DND-41 (cell line): ENCODE measurements around the gene SLAIN2.

Source experiments
- ATAC-seq: fragments of 200-7000 bp; cut with Tn5 transposase; 3 replicates; pipeline ENCODE4 v1.9.1; 2021; ENCODE audit warnings: low read depth; ENCODE audit not compliant: insufficient read depth
- DNase-seq: peaks from one replicate; pipeline ENCODE4 v3.0.0-alpha.2; 2020
- H2AFZ ChIP-seq: 2 replicates; pipeline ENCODE4 v1.6.0; 2012; ENCODE audit warnings: low read depth, low read length
- H3K27ac ChIP-seq: 2 replicates; pipeline ENCODE4 v1.5.1; 2012; ENCODE audit warnings: low read length, inconsistent platforms
- H3K27me3 ChIP-seq: fragments of 200-600 bp; sonication (generic); 2 replicates; pipeline ENCODE4 v1.6.0; 2012; ENCODE audit warnings: low read length, mild to moderate bottlenecking, inconsistent platforms; ENCODE audit not compliant: insufficient read depth, poor library complexity
- H3K36me3 ChIP-seq: 2 replicates; pipeline ENCODE4 v1.5.1; 2012; ENCODE audit warnings: low read length, inconsistent platforms; ENCODE audit not compliant: insufficient read depth
- H3K4me1 ChIP-seq: 2 replicates; pipeline ENCODE4 v1.5.1; 2012; ENCODE audit warnings: mild to moderate bottlenecking, low read length; ENCODE audit not compliant: insufficient read depth
- H3K4me2 ChIP-seq: 2 replicates; pipeline ENCODE4 v1.6.0; 2012; ENCODE audit warnings: mild to moderate bottlenecking, moderate library complexity, low read length, inconsistent platforms; ENCODE audit not compliant: insufficient read depth
- H3K4me3 ChIP-seq, 2 experiments: fragments of 200-600 bp in 1 of 2; shearing (Covaris generic) in 1 of 2; 2 replicates each; pipeline ENCODE4 v1.5.1; 2012 to 2016; ENCODE audit warnings: inconsistent platforms in 2 of 2, low read length in 2 of 2, mild to moderate bottlenecking in 2 of 2, low read depth in 1 of 2, moderate library complexity in 1 of 2
- H3K79me2 ChIP-seq: 2 replicates; pipeline ENCODE4 v1.6.0; 2012; ENCODE audit warnings: low read length, inconsistent platforms; ENCODE audit not compliant: insufficient read depth
- H3K9ac ChIP-seq: 2 replicates; pipeline ENCODE4 v1.6.0; 2012; ENCODE audit warnings: low read depth, mild to moderate bottlenecking, inconsistent platforms, low read length, moderate library complexity
- H3K9me3 ChIP-seq: 2 replicates; pipeline ENCODE4 v1.5.1; 2012; ENCODE audit warnings: low read length, moderate library complexity, mild to moderate bottlenecking, inconsistent platforms; ENCODE audit not compliant: insufficient read depth, severe bottlenecking
- H4K20me1 ChIP-seq: 2 replicates; pipeline ENCODE4 v1.6.0; 2012; ENCODE audit warnings: low read length; ENCODE audit not compliant: insufficient read depth
- CTCF ChIP-seq: IDR thresholded peaks from 2 replicates; pipeline ENCODE4 v1.5.1; 2012; ENCODE audit warnings: borderline replicate concordance, low read length, moderate library complexity, mild to moderate bottlenecking; ENCODE audit not compliant: poor library complexity, severe bottlenecking; ENCODE audit errors: extremely low read depth
- EZH2 ChIP-seq: IDR thresholded peaks from 3 replicates; pipeline ENCODE4 v1.6.1; 2012; ENCODE audit warnings: borderline replicate concordance, low read depth, mild to moderate bottlenecking, moderate library complexity, low read length, inconsistent platforms; ENCODE audit not compliant: severe bottlenecking

SLAIN2 gene

GRCh38 chr4:48403779-48404178 is 62.5 kb downstream of the SLAIN2 start:
- peaks cover 8% of the 10 kb centered on the region; the same call in 1 of the 2 replicates for H4K20me1 ChIP-seq
- H3K9me3 ChIP-seq = no peaks in the 10 kb centered on the region
- H3K9ac ChIP-seq = no peak overlapping the region
- H3K36me3 ChIP-seq = peaks cover 16% of the 10 kb centered on the region; the same call in 1 of the 2 replicates
- H3K79me2 ChIP-seq = 0 out of 2 replicates have a peak, but pooled peaks cover 2% of the 10 kb centered on the region
- no peak overlapping the region for H2AFZ ChIP-seq
- H3K4me3 ChIP-seq = no peak overlapping the region
- DNase-seq (no peak), ATAC-seq (peak; percentile 29; the same call in 1 of the 3 replicates)
- TF ChIP-seq EZH2 = no peak
- TF ChIP-seq CTCF = no peak
- H3K27ac ChIP-seq = no peak overlapping the region
- no peaks in the 10 kb centered on the region for H3K27me3 ChIP-seq
- H3K4me2 ChIP-seq = no peak overlapping the region
- no peaks in the 10 kb centered on the region for H3K4me1 ChIP-seq

- H4K20me1 ChIP-seq = peaks cover 8% of the 10 kb centered on the region
- no peak for ATAC-seq
Measured at GRCh38 chr4:48405924-48406323, 64.6 kb downstream of the SLAIN2 start.

GRCh38 chr4:48409203-48409602 is 67.9 kb downstream of the SLAIN2 start:
- Histone ChIP-seq H3K27ac (no peak overlapping the region), H3K9me3 (no peaks in the 10 kb centered on the region), H2AFZ (no peak overlapping the region), H4K20me1 (peaks cover 3% of the 10 kb centered on the region), H3K4me1 (no peaks in the 10 kb centered on the region), H3K27me3 (no peaks in the 10 kb centered on the region), H3K4me3 (no peak overlapping the region), H3K9ac (no peak overlapping the region), H3K4me2 (no peak overlapping the region), H3K79me2 (0 out of 2 replicates have a peak, but pooled peaks cover 2% of the 10 kb centered on the region), H3K36me3 (peaks cover 36% of the 10 kb centered on the region)
- ATAC-seq (no peak), DNase-seq (no peak)
- TF ChIP-seq CTCF = no peak
- no peak for TF ChIP-seq EZH2

More at GRCh38 chr4:48405924-48406323, 64.6 kb downstream of the SLAIN2 start:
- no peaks in the 10 kb centered on the region for H3K27me3 ChIP-seq
- H3K4me1 ChIP-seq = no peaks in the 10 kb centered on the region
- H2AFZ ChIP-seq = no peak overlapping the region
- H3K9ac ChIP-seq = no peak overlapping the region
- peaks cover 34% of the 10 kb centered on the region for H3K36me3 ChIP-seq
- no peak overlapping the region for H3K4me2 ChIP-seq
- DNase-seq = no peak
- TF ChIP-seq CTCF (no peak), EZH2 (no peak)
- H3K4me3 ChIP-seq = no peak overlapping the region
- no peaks in the 10 kb centered on the region for H3K9me3 ChIP-seq
- H3K27ac ChIP-seq = no peak overlapping the region
- 0 out of 2 replicates have a peak, but pooled peaks cover 2% of the 10 kb centered on the region for H3K79me2 ChIP-seq

GRCh38 chr4:48410812-48411211 is 69.5 kb downstream of the SLAIN2 start:
- TF ChIP-seq CTCF (no peak), EZH2 (no peak)
- H3K9me3 ChIP-seq = no peaks in the 10 kb centered on the region
- no peaks in the 10 kb centered on the region for H3K4me1 ChIP-seq
- no peak overlapping the region for H3K9ac ChIP-seq
- H3K4me2 ChIP-seq = no peak overlapping the region
- H3K27me3 ChIP-seq = no peaks in the 10 kb centered on the region
- no peak overlapping the region for H2AFZ ChIP-seq
- DNase-seq (no peak), ATAC-seq (no peak)
- H3K36me3 ChIP-seq = peaks cover 36% of the 10 kb centered on the region
- H3K27ac ChIP-seq = no peak overlapping the region
- H3K79me2 ChIP-seq = 0 out of 2 replicates have a peak, but pooled peaks cover 2% of the 10 kb centered on the region
- no peak overlapping the region for H3K4me3 ChIP-seq
- H4K20me1 ChIP-seq = peaks cover 3% of the 10 kb centered on the region
